SU-DHL-6 (cell line): ENCODE results near the gene SMDT1.

Experiments
- CTCF ChIP-seq: fragments of 200-600 bp; sonication (generic); IDR thresholded peaks from one replicate; pipeline ENCODE4 v1.5.1; 2017; ENCODE audit warnings: antibody characterized with exemption, mild to moderate bottlenecking, low read length, moderate library complexity; ENCODE audit not compliant: insufficient read depth, poor library complexity, severe bottlenecking
- EZH2phosphoT487 ChIP-seq: fragments of 200-600 bp; sonication (generic), shearing (Covaris generic); conservative IDR thresholded peaks from 2 replicates; pipeline ENCODE4 v1.6.1; 2018; ENCODE audit warnings: mild to moderate bottlenecking, antibody characterized with exemption, low read length, moderate library complexity, mixed read lengths

GRCh38 chr22:42062506-42063170 lies 16.9 kb upstream of the SMDT1 start:
- TF ChIP-seq CTCF = no peak
- TF ChIP-seq EZH2phosphoT487 = no peak
